Activated CD4-positive, alpha-beta T cell treated with anti-CD3 and anti-CD28 coated beads, Interleukin-2, amount 50 U/mL, for 1 hour (primary cell): ENCODE results near the gene ZNF335.
"Not testable (repeated sequence)": the region's sequence is repeated elsewhere in the genome, so short reads cannot be mapped to it uniquely, and the experiment has no call there.

Experiments
- DNase-seq: peaks from one replicate; pipeline ENCODE4 v3.0.0-alpha.2; 2020

The ZNF335 gene

GRCh38 chr20:45910670-45911485, 61.1 kb downstream of the ZNF335 start:
- peak; percentile 79 for DNase-seq

GRCh38 chr20:45909817-45910669, 62.0 kb downstream of the ZNF335 start:
- no peak for DNase-seq

DNA sequence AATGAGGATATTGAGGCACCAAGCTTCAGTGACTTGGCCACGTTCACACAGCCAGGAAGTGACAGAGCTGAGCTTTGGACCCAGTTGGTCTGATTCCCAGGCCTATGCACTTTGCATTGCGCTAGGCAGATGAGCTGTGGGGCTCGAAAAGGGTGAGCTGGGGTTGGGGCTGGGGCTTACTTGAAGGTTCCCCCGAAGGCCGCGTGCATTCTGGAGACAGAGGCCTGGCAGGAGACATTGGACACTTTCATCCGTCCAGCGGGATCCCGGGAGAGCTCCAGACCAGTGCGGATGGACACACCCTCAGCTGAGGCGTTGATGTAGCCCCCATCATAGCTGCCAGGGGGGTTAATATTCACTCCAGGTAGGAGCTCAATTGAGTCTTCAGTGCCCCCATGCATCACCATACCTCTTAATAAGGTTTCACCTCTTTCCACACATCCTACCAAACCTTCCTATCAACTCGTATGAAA, 62.6 kb downstream of the ZNF335 start:
- DNase-seq: no peak

- DNase-seq: no peak
Observed at GRCh38 chr20:45908084-45908483, 63.9 kb downstream of the ZNF335 start.

DNA sequence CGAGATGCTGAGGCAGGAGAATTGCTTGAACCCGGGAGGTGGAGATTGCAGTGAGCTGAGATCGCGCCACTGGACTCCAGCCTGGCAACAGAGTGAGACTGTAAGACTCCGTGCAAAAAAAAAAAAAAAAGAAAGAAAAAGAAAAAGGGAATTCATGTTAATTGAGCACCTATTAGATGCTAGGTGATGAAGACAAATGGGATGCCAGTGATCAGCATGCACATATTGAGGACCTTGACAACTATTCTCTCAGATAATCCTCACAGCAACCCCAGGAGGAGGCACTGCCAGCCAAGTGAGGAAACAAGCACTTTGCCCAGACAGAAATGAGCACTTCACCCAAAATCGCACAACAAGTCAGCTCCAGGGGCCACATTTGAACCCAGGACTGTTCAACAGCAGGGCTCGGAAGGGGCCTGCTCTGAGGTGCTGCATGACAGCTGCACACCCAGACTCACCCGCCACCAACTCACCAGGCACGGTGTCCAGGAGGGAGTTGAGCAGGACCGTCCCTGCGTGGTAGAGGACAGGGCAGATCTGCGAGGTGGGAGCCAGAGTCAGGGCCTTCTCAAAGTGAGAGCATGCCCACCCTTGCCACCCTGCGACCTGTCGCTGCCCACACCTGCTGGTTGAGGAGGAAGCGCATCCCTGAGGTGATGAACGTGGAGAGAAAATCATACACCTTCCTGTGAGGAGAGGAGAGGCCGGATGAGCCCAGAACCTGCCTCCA, 64.6 kb downstream of the ZNF335 start:
- DNase-seq: no peak

GRCh38 chr20:45905505-45906079, 66.4 kb downstream of the ZNF335 start:
- no peak for DNase-seq

- DNase-seq: no peak
Observed at GRCh38 chr20:45904583-45905504, 67.2 kb downstream of the ZNF335 start.

GRCh38 chr20:45902199-45902701, 69.8 kb downstream of the ZNF335 start:
- DNase-seq: no peak

- DNase-seq: not testable (repeated sequence)
Observed at GRCh38 chr20:45901332-45901731, 70.7 kb downstream of the ZNF335 start.

- DNase-seq: no peak
Observed at GRCh38 chr20:45899046-45899835, 72.8 kb downstream of the ZNF335 start.
